ENCODE measurements around the gene FAM3A. TPM values are rescaled to one million over a fixed set of nuclear protein-coding genes. Genes with fewer than 3 reads are reported as not detected.

FAM3A gene
- polyA plus RNA-seq, 1 of the 3 experiments (the other 2 are of a cell fraction) = 42.1 TPM

DNA sequence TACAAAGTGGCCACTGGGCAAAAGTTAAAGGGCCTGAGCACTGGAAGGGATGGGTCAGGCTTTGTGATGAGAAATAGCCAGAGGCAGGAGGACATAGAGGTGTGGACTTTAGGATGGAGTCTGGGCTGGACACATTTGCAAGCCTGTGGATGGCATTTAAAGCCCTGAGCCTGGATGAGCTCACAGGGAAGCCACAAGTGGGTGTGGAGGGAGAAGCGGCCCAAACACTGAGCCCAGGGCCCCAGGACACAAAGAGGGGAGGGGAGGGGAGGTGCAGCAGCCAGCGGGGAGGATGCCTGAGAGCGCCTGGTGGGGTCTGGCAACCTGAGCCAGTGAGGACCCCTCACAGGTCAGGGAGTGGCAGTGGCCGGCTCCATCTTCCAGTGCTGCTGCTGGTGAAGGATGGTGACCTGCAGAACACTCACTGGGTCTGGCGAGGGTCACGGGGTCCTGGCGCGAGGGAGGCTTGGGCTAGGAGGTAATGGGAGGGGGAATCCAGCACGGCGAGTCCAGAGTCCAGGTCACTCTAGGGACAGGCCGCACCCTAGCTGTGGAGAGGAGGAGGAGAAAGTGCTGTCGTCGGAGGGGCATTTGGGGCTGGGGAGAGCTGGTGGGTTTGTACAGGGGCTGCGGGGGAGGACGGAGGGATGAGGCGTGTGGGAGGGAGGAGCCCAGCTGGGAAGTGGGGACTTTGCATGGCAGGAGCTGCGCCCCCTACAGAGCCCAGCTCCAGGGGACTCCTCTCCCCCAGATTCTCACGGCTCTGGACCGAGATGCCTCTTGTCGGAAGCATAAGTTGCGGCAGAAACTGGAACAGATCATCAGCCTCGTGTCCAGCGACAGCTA is 44.0 kb downstream of the FAM3A start:
- Histone ChIP-seq H3K4me3 (ENCODE audit: low read depth in 2 of 2, low read length in 1 of 2) (no peak overlapping the region), H3K9me3 (no peaks in the 10 kb centered on the region), H3K27me3 (ENCODE audit: insufficient read depth) (peaks cover 13% of the 10 kb centered on the region), H3K4me2 (no peak overlapping the region), H3K9me2 (no peaks in the 10 kb centered on the region), H3K36me3 (replicated peaks in 1 of 2; ENCODE audit: control insufficient read depth in 1 of 2, insufficient read depth in 2 of 2, low read length in 1 of 2) (peaks cover 0 to 10% of the 10 kb centered on the region in 2 experiments), H4K20me1 (ENCODE audit: insufficient read depth) (0 out of 2 replicates have a peak, but pooled peaks cover 8% of the 10 kb centered on the region), H3K4me1 (ENCODE audit: control insufficient read depth in 1 of 2, insufficient read depth in 2 of 2, low read depth in 1 of 2, low read length in 1 of 2) (no peaks in the 10 kb centered on the region), H3F3A (replicated peaks; ENCODE audit: insufficient read depth) (peaks cover 7% of the 10 kb centered on the region), H2AFZ (ENCODE audit: low read depth) (no peak overlapping the region), H3K27ac (ENCODE audit: low read depth in 2 of 2, low read length in 1 of 2) (no peak overlapping the region), H3K79me2 (ENCODE audit: insufficient read depth) (no peaks in the 10 kb centered on the region), H3K9ac (no peak overlapping the region)
- 63% methylated on average over 16 of the region's 23 CpGs for WGBS (ENCODE audit: low lambda C conversion rate)
- CTCF ChIA-PET = no interaction called here
- TF ChIP-seq MEF2A (IDR thresholded peaks at IDR 0.05; ENCODE audit: borderline replicate concordance, low read depth) (no peak), FOSL2 (IDR thresholded peaks at IDR 0.05; ENCODE audit: borderline replicate concordance, low read depth) (no peak), TAF1 (IDR thresholded peaks at IDR 0.05; ENCODE audit: borderline replicate concordance, low read depth, low read length) (no peak), ELF1 (IDR thresholded peaks at IDR 0.05) (no peak), EZH2phosphoT487 (IDR thresholded peaks at IDR 0.05; ENCODE audit: borderline replicate concordance, low read depth) (no peak), TCF12 (IDR thresholded peaks at IDR 0.05) (no peak), NFIC (IDR thresholded peaks at IDR 0.05; ENCODE audit: borderline replicate concordance) (no peak), SMC3 (IDR thresholded peaks at IDR 0.05; ENCODE audit: low read depth, low read length) (no peak), FOXJ3 (CRISPR knock-in tag; IDR thresholded peaks at IDR 0.05) (no peak)
- TF ChIP-seq, protein P1, sequence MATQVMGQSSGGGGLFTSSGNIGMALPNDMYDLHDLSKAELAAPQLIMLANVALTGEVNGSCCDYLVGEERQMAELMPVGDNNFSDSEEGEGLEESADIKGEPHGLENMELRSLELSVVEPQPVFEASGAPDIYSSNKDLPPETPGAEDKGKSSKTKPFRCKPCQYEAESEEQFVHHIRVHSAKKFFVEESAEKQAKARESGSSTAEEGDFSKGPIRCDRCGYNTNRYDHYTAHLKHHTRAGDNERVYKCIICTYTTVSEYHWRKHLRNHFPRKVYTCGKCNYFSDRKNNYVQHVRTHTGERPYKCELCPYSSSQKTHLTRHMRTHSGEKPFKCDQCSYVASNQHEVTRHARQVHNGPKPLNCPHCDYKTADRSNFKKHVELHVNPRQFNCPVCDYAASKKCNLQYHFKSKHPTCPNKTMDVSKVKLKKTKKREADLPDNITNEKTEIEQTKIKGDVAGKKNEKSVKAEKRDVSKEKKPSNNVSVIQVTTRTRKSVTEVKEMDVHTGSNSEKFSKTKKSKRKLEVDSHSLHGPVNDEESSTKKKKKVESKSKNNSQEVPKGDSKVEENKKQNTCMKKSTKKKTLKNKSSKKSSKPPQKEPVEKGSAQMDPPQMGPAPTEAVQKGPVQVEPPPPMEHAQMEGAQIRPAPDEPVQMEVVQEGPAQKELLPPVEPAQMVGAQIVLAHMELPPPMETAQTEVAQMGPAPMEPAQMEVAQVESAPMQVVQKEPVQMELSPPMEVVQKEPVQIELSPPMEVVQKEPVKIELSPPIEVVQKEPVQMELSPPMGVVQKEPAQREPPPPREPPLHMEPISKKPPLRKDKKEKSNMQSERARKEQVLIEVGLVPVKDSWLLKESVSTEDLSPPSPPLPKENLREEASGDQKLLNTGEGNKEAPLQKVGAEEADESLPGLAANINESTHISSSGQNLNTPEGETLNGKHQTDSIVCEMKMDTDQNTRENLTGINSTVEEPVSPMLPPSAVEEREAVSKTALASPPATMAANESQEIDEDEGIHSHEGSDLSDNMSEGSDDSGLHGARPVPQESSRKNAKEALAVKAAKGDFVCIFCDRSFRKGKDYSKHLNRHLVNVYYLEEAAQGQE (IDR thresholded peaks at IDR 0.05; ENCODE audit: low read depth, low read length) = no peak
- TF ChIP-seq, protein P2, sequence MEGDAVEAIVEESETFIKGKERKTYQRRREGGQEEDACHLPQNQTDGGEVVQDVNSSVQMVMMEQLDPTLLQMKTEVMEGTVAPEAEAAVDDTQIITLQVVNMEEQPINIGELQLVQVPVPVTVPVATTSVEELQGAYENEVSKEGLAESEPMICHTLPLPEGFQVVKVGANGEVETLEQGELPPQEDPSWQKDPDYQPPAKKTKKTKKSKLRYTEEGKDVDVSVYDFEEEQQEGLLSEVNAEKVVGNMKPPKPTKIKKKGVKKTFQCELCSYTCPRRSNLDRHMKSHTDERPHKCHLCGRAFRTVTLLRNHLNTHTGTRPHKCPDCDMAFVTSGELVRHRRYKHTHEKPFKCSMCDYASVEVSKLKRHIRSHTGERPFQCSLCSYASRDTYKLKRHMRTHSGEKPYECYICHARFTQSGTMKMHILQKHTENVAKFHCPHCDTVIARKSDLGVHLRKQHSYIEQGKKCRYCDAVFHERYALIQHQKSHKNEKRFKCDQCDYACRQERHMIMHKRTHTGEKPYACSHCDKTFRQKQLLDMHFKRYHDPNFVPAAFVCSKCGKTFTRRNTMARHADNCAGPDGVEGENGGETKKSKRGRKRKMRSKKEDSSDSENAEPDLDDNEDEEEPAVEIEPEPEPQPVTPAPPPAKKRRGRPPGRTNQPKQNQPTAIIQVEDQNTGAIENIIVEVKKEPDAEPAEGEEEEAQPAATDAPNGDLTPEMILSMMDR (IDR thresholded peaks at IDR 0.05) = no peak
- TF ChIP-seq, protein P3, sequence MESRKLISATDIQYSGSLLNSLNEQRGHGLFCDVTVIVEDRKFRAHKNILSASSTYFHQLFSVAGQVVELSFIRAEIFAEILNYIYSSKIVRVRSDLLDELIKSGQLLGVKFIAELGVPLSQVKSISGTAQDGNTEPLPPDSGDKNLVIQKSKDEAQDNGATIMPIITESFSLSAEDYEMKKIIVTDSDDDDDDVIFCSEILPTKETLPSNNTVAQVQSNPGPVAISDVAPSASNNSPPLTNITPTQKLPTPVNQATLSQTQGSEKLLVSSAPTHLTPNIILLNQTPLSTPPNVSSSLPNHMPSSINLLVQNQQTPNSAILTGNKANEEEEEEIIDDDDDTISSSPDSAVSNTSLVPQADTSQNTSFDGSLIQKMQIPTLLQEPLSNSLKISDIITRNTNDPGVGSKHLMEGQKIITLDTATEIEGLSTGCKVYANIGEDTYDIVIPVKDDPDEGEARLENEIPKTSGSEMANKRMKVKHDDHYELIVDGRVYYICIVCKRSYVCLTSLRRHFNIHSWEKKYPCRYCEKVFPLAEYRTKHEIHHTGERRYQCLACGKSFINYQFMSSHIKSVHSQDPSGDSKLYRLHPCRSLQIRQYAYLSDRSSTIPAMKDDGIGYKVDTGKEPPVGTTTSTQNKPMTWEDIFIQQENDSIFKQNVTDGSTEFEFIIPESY (IDR thresholded peaks at IDR 0.05; ENCODE audit: borderline replicate concordance, low read depth) = no peak
- TF ChIP-seq, protein P4, sequence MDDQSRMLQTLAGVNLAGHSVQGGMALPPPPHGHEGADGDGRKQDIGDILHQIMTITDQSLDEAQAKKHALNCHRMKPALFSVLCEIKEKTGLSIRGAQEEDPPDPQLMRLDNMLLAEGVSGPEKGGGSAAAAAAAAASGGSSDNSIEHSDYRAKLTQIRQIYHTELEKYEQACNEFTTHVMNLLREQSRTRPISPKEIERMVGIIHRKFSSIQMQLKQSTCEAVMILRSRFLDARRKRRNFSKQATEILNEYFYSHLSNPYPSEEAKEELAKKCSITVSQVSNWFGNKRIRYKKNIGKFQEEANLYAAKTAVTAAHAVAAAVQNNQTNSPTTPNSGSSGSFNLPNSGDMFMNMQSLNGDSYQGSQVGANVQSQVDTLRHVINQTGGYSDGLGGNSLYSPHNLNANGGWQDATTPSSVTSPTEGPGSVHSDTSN (IDR thresholded peaks at IDR 0.05) = no peak
- TF ChIP-seq, protein P5, sequence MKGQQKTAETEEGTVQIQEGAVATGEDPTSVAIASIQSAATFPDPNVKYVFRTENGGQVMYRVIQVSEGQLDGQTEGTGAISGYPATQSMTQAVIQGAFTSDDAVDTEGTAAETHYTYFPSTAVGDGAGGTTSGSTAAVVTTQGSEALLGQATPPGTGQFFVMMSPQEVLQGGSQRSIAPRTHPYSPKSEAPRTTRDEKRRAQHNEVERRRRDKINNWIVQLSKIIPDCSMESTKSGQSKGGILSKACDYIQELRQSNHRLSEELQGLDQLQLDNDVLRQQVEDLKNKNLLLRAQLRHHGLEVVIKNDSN (IDR thresholded peaks at IDR 0.05; ENCODE audit: borderline replicate concordance, low read depth) = no peak
- no peak for DNase-seq
- POLR2A ChIA-PET = no interaction called here

All from SK-N-SH (cell line).